Measurements from ENCODE around the gene CELA1. TPM values are rescaled to one million over a fixed set of nuclear protein-coding genes. Genes with fewer than 3 reads are reported as not detected.

CELA1 gene
- total RNA-seq, 2 experiments from 2014 or later, result not detected

GRCh38 chr12:51369581-51369980 lies 23.1 kb upstream of the CELA1 start:
- Mint-ChIP-seq H3K9me3 (no peaks in the 10 kb centered on the region), H3K27me3 (no peaks in the 10 kb centered on the region), H3K36me3 (peaks cover 32% of the 10 kb centered on the region), H3K27ac (peak overlapping the region; percentile 83), H3K4me3 (peak overlapping the region; percentile 74), H3K4me1 (peaks cover 37% of the 10 kb centered on the region)
- POLR2A ChIA-PET, result interaction anchor here (0.8 to 2.9 kb wide), 7 partner anchors 14 to 605 kb away, joined by 3 to 35 read pairs (median 5); partner anchors contain the start of genes ATF1 and GALNT6
- no peak for ATAC-seq (ENCODE audit: low read depth)
- no peak for DNase-seq

DNA sequence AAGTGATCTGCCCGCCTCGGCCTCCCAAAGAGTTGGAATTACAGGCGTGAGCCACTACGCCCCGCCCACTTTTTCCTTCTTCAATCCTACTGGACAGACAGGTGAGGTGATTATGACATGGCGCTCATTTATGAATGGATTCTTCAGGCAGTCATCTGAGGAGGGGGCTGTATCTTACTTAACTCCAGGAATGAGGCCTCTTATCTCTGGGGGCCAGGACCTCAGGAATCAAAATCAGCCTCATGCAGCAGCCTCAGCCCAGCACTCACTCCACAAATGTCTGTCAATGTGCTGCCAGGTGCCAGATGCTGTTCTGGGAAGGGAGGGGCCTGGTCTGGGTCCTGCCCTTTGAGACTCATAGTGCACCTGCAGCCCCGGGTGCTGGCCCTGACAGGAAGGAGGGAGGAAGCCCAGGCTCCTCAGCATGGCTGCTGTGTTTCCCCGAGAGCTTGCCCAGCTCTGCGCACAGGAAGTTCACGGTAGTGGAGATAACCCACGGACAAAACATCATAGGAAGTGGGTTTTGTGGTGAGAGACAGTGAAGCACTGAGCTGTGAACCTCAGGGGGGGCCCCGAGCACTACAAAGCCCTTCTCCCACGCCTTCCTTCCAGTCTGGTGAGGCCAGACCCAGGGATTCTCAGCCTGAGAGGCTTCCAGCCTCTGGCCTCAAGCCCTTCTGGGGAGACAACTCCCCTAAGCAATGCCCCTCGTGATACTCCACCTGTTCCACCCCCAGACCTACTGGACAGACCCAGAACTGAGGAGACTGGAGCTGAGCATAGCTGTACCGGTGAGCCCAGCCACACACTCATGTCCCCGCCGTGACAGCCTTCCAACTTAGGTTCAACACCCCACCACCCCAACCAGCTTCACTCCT lies 22.4 kb upstream of the CELA1 start:
- POLR2A ChIA-PET, result interaction anchor here (0.6 to 2.9 kb wide), 9 partner anchors 14 to 605 kb away, joined by 3 to 35 read pairs (median 4); partner anchors contain the start of genes ATF1, CSRNP2, GALNT6 and SLC11A2
- Mint-ChIP-seq H3K4me3 (peak overlapping the region; percentile 74), H3K27ac (peak overlapping the region; percentile 83), H3K27me3 (no peaks in the 10 kb centered on the region), H3K4me1 (peaks cover 35% of the 10 kb centered on the region), H3K36me3 (peaks cover 33% of the 10 kb centered on the region), H3K9me3 (no peaks in the 10 kb centered on the region)
- DNase-seq (peak; percentile 82), ATAC-seq (ENCODE audit: low read depth) (peak; percentile 99)

- Mint-ChIP-seq H3K4me1 (peaks cover 25% of the 10 kb centered on the region), H3K4me3 (no peak overlapping the region), H3K27ac (no peak overlapping the region), H3K9me3 (no peaks in the 10 kb centered on the region), H3K36me3 (peaks cover 25% of the 10 kb centered on the region), H3K27me3 (no peaks in the 10 kb centered on the region)
- DNase-seq (no peak), ATAC-seq (ENCODE audit: low read depth) (no peak)
- POLR2A ChIA-PET, result no interaction called here
Observed at GRCh38 chr12:51365276-51365675, 18.8 kb upstream of the CELA1 start.

DNA sequence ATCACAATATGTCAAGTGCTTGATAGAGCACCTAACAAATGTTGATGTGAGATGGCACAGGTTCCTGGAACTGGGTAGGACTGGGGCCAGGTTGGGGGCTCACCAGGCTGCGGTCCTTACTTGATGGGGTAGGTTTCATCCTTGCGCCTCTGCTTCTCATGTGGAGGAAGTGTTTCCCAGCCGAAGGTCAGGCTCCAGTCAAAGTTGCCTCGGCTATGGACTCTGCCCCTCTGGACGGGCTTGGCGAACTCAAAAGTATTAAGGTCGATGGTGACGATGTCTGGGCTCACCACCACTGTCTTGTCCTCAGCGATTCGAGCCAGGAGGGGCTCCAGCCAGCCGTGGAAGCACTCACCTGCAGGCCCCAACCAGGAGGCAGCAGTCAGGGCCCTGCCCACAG lies 17.5 kb upstream of the CELA1 start:
- Mint-ChIP-seq H3K4me3 (no peak overlapping the region), H3K4me1 (peaks cover 16% of the 10 kb centered on the region), H3K36me3 (peaks cover 33% of the 10 kb centered on the region), H3K27me3 (no peaks in the 10 kb centered on the region), H3K9me3 (no peaks in the 10 kb centered on the region), H3K27ac (peak overlapping the region; percentile 34)
- ATAC-seq (ENCODE audit: low read depth) (no peak), DNase-seq (no peak)
- POLR2A ChIA-PET, result no interaction called here

DNA sequence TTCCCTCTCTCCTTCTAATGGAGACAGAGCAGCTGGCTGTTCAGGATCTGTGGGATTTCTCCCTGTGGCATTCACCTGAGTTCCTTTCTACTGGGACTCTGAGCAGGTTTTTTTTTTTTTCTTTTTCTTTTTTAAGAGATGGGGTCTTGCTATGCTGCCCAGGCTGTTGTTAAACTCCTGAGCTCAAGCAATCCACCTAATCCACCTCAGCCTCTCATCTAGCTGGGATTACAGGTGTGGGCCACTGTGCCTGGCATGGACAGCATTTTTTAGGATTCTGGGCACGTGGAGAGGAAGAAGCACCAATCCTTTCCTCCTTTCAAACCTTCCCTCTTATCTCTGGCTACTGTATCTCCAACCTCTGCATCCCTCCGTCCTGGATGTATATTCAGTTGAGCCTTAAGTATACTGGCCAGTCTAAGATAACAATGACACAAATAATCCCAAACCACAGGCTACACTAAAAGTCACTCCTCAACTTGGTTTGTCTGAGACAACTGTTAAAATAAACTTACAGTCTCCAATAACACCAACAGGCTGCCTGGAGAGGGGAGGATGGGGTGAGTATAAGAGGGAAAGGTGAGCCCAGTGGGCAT lies 16.4 kb upstream of the CELA1 start:
- H3K36me3 Mint-ChIP-seq, result peaks cover 40% of the 10 kb centered on the region
- POLR2A ChIA-PET, result no interaction called here

GRCh38 chr12:51362307-51362706 lies 15.8 kb upstream of the CELA1 start:
- POLR2A ChIA-PET, result no interaction called here
- Mint-ChIP-seq H3K4me1 (peaks cover 2% of the 10 kb centered on the region), H3K36me3 (peaks cover 36% of the 10 kb centered on the region), H3K27me3 (no peaks in the 10 kb centered on the region), H3K9me3 (no peaks in the 10 kb centered on the region), H3K4me3 (no peak overlapping the region), H3K27ac (no peak overlapping the region)
- ATAC-seq (ENCODE audit: low read depth) (no peak), DNase-seq (no peak)

More for the DNA sequence above, 16.4 kb upstream of the CELA1 start:
- Mint-ChIP-seq H3K27me3 (no peaks in the 10 kb centered on the region), H3K9me3 (no peaks in the 10 kb centered on the region), H3K4me1 (peaks cover 6% of the 10 kb centered on the region), H3K27ac (no peak overlapping the region), H3K4me3 (no peak overlapping the region)
- DNase-seq (no peak), ATAC-seq (ENCODE audit: low read depth) (no peak)

GRCh38 chr12:51361161-51362016 lies 14.9 kb upstream of the CELA1 start:
- H3K4me1 Mint-ChIP-seq, result peaks cover under 1% of the 10 kb centered on the region
- H3K36me3 Mint-ChIP-seq, result peaks cover 43% of the 10 kb centered on the region
- H3K27ac Mint-ChIP-seq, result no peak overlapping the region
- H3K4me3 Mint-ChIP-seq, result no peak overlapping the region
- no peaks in the 10 kb centered on the region for H3K27me3 Mint-ChIP-seq
- no peaks in the 10 kb centered on the region for H3K9me3 Mint-ChIP-seq
- no peak for DNase-seq
- ATAC-seq (ENCODE audit: low read depth), result no peak
- POLR2A ChIA-PET, result no interaction called here

- Mint-ChIP-seq H3K27me3 (no peaks in the 10 kb centered on the region), H3K27ac (peak overlapping the region; percentile 12), H3K36me3 (peaks cover 44% of the 10 kb centered on the region), H3K4me1 (no peaks in the 10 kb centered on the region), H3K9me3 (no peaks in the 10 kb centered on the region), H3K4me3 (no peak overlapping the region)
- ATAC-seq (ENCODE audit: low read depth), result no peak
- POLR2A ChIA-PET, result no interaction called here
- no peak for DNase-seq
Observed at GRCh38 chr12:51360315-51360714, 13.8 kb upstream of the CELA1 start.

DNA sequence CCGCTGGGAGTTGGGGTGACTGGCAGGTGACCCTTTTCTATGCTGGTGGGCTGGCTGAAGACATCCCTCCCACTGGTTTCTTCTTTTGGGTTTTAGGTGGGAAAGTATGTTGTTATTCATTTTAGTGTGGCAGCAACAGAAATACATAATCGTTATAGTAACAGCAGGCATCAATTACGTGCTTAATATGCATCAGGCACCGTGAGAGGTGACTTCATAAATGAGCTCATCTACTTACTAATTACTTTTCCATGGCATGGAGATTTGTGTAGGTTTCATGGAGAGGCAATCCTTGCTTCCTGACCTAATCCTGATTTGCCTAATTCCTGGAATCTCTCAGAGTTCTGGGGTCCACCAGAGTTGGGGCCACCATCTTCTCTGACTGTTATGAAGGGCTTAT lies 13.4 kb upstream of the CELA1 start:
- no peaks in the 10 kb centered on the region for H3K27me3 Mint-ChIP-seq

GRCh38 chr12:51358496-51358895 lies 12.0 kb upstream of the CELA1 start:
- ATAC-seq (ENCODE audit: low read depth), result no peak

More for the DNA sequence above, 13.4 kb upstream of the CELA1 start:
- Mint-ChIP-seq H3K4me3 (no peak overlapping the region), H3K36me3 (peaks cover 44% of the 10 kb centered on the region), H3K27ac (no peak overlapping the region), H3K4me1 (no peaks in the 10 kb centered on the region), H3K9me3 (no peaks in the 10 kb centered on the region)
- DNase-seq (no peak), ATAC-seq (ENCODE audit: low read depth) (no peak)
- POLR2A ChIA-PET, result no interaction called here

DNA sequence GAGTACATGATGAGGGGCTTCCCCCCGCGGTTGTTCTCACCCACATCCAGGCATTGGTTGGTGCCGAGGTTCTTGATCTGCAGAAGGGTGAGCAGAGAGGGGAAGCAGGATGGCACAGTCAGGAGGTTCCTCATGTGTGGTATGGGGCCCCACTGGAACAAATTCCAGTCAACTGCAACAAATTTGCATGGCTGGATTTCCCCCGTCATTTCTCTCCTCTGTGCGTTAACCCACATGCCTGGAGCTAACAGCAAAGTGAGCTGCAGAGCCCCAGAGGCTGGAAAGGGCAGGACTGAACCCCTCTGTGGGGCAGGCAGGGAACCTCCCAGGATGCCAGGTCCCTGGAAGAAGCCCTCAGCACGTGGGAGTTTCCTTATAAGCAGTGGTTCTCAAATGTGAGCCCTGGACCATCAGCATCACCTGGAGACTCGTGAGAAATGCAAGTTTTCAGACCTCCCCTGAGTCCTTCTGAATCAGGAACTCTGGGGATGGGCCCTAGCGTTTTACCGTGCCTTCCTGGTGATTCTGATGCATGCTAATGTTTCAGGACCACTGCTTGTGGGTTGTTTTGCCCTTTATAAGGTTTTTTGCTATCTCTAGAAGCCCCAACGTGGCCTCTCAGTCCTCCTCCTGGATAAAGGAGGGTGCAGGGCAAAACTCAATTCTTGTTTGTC lies 11.0 kb upstream of the CELA1 start:
- Mint-ChIP-seq H3K27me3 (no peaks in the 10 kb centered on the region), H3K36me3 (peaks cover 37% of the 10 kb centered on the region), H3K9me3 (no peaks in the 10 kb centered on the region), H3K4me3 (no peak overlapping the region), H3K27ac (no peak overlapping the region), H3K4me1 (no peaks in the 10 kb centered on the region)
- ATAC-seq (ENCODE audit: low read depth) (no peak), DNase-seq (no peak)
- POLR2A ChIA-PET, result no interaction called here

More at GRCh38 chr12:51358496-51358895, 12.0 kb upstream of the CELA1 start:
- Mint-ChIP-seq H3K36me3 (peaks cover 40% of the 10 kb centered on the region), H3K27me3 (no peaks in the 10 kb centered on the region), H3K9me3 (no peaks in the 10 kb centered on the region), H3K27ac (no peak overlapping the region), H3K4me3 (no peak overlapping the region), H3K4me1 (no peaks in the 10 kb centered on the region)
- POLR2A ChIA-PET, result no interaction called here
- no peak for DNase-seq

GRCh38 chr12:51351913-51352532 lies 5.5 kb upstream of the CELA1 start:
- Mint-ChIP-seq H3K4me1 (no peaks in the 10 kb centered on the region), H3K27ac (no peak overlapping the region), H3K27me3 (no peaks in the 10 kb centered on the region), H3K9me3 (no peaks in the 10 kb centered on the region), H3K4me3 (no peak overlapping the region), H3K36me3 (peaks cover 7% of the 10 kb centered on the region)
- DNase-seq (peak; percentile 41), ATAC-seq (ENCODE audit: low read depth) (no peak)
- POLR2A ChIA-PET, result interaction anchor here (2.2 kb wide), 1 partner anchor 17 kb away, joined by 4 read pairs; no protein-coding TSS in a partner anchor

All from activated naive CD8-positive, alpha-beta T cell treated with anti-CD3 and anti-CD28 coated beads, Interleukin-2, amount 10 ng/mL, durations not matched to agents 7 days and 5 days (primary cell).